ENCODE measurements around the gene FKBP11.
A peak's percentile ranks its signal among the peaks of the same experiment; 100 is the strongest.
"Not testable (repeated sequence)": the region's sequence is repeated elsewhere in the genome, so short reads cannot be mapped to it uniquely, and the experiment has no call there.

The FKBP11 gene

DNA sequence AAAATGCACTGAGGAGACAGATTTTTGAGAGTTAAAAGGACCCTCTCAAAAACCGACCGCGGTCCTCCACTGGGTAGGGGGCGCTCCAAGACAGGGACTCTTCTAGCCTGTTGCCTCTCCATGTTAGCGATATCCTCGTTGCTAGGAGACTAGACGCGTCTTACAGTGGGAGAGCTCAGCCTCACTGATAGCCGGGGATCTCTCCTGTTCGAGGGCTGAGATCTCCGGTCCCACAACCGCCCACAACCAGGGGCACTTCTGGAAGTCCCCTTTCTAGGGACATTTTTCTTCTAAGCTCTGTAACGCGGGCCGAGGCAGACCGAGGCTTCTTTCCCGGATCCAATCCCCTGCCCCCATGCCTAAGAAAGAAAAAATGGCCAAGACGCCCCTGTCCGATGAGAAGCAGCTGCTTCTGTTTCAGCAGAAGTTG is 21.3 kb downstream of the FKBP11 start:
- DNase-seq, result peak; percentile 91 to 97

DNA sequence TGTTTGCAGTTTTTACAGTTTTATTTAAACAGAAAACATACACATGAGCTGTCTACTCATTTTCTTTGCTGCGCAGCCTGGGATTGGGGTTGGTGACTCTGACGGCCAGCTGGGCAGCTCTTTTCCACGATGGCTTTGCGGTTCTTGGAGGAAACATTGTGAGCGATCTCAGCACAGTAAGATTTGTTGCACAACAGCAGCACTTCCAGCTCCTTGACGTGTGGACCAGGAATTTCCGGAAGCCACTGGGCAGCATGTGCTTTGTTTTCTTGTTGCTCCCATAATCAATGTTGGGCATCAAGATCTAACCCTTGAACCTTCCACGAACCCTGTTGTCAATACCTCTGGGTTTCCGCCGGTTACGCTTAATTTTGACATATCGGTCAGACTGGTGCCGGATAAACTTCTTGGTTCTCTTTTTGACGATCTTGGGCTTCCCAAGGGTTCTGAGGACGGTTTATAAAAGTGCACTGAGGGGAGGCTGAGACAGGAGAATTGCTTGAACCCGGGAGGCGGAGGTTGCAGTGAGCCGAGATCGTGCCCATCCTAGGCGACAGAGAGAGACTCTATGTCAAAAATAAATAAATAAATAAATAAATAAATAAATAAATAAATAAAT is 21.8 kb downstream of the FKBP11 start:
- DNase-seq, result no peak

DNA sequence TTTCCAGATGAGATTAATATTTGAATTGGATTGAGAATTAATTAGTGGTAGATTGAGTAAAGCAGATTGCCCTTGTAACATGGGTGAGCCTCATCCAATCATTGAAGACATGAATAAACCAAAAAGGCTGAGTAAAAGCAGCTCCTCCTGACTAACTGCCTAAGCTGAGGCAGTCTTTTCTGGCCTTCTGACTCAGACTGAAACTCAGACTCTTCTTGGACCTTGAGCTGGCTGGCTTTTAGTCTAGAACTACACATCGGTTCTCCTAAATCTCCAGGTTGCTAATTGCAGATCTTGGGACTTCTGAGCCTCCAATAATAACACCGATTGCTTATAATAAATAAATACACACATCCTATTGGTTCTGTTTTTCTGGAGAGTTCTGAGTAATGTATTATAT is 24.0 kb downstream of the FKBP11 start:
- DNase-seq, result no peak

DNA sequence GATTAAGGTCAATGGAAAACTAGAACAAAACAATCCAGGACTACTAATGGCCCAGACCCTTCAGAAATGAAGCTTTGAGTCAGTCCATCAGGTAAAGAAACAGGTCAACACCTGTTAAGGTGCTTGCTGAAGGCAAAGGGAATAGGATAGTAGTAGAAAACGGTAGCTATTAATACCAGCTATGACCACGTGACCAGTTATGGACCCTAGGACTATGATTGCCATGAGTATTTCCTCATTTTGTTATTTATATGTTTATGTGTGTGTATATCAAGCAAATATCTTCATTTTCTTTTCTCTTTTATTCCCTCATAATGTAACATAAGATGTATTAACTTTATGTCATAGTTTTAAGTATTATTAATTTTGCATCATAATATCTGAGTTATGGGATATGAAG is 25.6 kb downstream of the FKBP11 start:
- no peak for DNase-seq

DNA sequence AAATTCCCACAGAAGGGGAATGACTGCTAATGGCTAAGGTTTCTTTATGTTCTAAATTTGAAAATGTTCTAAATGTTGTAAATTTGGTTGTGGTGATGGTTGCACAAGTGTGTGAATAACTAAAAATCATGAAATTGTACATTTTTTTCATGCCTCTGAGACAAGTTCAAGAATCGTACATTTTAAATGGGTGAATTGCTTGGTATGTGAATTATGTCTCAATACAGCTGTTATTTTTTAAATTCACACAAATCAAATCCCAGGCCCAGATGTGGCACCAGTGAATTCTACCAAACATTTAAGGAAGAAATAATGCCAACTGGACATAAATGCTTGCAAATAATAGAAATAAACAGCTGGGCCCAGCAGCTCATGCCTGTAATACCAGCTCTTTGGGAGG is 31.0 kb downstream of the FKBP11 start:
- no peak for DNase-seq

DNA sequence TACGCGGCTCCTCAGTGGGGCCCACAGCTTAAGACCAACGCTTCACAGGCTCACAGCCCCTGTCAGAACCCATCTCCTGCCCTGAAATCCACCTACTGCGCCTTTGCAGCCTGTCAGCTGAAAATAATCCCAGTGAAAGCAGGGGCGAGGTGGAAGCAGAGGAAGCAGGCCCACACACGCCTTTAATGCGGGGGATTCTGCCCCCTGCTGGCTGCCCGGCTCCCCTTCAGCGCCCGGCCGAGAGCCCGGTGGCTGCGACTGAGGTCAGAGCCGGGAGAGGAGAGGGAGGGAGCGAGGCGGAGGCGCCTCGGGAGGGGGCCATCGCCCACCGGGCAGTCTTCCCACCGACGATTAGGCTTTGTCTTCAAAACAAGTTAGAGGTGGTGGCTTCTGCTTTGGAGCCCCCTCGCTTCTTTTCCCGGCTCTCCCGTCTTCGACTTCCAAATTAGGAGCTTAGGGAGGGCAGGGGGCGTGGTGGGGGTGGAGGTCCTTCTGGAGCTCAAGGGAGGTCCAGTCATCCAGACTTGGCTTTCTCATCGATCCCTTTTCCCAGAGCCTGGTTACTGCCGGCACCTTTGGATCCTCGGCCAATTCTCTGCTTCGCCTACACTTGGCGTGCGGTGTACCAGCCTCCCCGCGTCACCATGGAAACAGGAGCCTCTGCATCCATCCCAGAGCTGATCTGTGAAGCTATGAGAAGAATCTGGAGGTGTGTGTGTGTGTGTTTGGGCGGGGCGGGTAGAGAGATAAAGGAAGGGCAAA is 34.5 kb downstream of the FKBP11 start:
- DNase-seq, result peak; percentile 68 to 69

DNA sequence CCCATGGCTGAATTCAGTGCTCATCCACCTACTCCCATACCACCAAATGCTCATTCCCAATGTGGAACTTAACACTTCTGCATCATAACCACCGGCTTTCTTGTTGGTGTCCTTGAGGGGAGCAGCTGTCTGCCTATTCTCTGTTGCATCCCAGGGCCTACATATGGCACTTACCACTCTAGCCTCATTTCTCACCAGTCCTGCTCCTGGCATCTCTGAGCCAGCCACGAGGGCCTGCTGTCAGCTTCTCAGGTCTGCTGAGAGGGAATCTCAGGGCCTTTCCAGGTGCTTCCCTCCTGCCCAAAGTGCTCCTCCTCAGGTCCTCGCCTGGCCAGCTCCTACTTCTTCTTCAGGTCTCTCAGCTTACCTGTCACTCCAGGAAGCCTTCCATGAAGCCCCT is 35.6 kb downstream of the FKBP11 start:
- no peak for DNase-seq

DNA sequence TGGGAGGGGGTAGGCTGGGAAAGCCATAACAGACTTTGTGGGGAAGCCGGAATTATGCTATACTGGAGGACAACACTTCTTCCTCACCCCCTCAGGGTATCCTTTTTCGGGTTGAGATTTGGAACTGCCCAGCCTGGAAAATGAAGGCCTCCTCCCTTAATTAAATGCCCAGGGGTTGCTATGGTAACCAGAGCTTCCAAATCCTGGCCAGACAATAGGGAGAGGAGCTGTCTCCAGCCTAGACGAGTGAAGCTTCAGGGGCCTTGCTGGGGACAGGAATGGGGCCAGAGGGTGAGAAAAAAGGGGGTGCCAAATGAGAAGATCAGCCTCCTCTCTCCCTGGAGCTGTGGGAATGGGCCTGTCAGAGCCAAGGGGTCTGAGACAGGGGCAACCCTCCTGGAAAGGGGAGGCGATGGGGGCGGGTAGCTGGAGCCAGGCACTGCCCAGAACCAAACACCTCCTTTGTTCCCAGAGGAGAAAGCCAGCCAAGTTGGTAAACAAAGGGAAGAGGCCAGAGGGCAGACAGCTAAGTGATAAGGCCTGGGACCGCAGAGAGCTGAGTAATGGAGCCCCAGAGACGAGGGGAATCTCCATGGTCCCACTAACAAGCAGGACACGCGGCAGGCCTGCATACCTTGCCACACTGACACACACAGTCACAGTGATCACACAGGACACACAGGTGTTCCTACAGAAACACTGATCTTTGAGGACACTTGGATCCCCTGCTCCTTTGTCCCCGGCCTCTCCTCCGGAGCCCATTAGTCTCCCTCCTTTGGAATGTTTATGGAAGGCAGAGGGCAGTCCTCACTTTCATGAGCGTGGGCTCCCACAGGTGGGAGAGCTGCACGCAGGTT is 41.8 kb downstream of the FKBP11 start:
- no peak for DNase-seq

DNA sequence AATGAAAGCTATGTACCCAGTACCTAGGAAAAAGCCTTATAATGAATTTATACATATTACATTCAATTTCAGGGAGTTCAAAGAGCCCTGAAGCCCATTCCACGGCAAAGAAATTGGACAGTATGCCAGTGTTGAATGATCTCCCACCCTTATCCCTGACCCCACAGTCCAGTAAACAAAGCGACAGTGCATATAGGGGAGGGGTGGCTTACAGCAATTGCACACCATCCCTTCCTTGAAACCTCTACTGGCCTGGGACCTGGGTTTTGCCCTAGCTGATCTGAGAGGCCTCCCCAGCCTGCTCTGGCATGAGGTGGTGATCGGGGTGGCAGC is 42.4 kb downstream of the FKBP11 start:
- no peak for DNase-seq

DNA sequence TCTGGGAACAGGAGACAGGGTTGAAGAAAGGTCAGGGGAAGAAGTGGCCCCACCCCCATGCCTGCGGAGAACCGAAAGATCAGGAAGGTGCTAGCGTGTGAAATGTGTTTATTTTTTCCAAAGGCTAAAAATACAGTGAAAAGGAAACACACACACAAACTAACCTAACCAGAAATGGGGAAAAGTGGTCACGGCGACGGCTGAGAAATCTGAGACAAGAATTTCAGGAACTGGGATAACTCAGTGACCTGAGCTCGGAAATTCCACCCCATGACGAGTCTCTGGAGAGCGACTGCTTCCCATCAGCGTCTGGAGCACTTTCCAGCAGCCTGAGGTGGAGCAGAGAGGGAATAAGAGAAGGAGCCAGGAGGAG is 43.0 kb downstream of the FKBP11 start:
- DNase-seq, result no peak

DNA sequence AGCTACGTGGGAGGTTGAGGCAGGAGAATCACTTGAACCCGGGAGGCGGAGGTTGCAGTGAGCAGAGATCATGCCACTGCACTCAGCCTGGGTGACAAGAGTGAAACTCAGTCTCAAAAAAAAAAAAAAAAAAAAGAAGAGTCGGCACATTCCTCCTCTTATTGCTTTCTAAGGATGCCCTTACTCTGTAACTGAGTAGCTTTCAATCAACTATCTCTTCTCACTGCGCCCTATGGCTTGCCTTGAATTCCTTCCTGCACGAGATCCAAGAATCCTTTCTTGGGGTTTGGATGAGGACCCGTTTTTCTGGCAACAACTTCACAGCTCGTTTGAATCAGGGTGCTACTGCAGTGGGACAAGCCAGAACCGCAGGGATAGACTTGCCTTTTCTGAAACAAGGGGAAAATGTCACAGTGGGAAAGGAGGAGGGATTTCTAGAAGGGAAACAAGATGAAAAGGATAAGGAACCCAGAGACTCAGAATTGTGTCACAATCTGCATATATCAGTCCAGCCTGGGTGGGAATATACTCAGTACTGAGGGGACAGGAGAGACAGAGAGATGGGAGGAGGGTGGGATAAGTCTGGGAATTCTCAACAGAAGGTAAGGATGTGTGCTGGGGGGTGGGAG is 43.5 kb downstream of the FKBP11 start:
- no peak for DNase-seq

DNA sequence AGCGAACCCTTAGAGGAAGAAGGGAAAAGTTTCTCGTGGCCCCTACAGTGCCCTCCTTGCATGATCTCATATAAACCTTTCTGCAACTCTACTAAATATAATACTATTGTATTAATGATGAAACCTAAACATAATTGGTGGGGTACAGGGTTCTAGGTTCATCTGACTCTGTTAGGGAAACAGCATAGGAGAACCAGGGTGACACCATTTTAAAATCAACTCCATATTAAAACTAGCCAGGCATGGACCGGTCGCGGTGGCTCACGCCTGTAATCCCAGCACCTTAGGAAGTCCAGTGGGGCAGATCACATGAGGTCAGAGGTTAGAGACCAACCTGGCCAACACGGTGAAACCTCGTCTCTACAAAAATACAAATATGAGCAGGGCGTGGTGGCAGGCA is 44.6 kb downstream of the FKBP11 start:
- DNase-seq, result no peak

DNA sequence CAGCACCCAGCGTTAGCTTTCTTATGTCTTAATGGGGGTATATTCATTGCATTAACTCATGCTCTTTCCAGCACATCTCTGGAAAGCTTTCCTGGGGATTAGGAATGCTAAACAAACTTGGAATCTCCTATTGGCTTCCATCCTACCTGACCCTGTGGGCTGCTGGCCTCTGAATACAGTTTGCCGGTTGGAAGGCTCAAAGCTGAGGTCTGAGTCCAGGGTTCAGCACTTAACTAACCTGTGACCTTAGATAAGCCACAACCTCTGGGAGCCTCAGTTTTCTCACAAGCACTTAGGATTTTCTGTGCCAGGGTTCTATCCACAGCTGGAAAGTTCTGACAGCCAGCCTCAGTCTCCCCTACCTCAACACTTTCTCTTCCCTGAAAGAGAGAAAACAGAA is 46.7 kb downstream of the FKBP11 start:
- no peak for DNase-seq

DNA sequence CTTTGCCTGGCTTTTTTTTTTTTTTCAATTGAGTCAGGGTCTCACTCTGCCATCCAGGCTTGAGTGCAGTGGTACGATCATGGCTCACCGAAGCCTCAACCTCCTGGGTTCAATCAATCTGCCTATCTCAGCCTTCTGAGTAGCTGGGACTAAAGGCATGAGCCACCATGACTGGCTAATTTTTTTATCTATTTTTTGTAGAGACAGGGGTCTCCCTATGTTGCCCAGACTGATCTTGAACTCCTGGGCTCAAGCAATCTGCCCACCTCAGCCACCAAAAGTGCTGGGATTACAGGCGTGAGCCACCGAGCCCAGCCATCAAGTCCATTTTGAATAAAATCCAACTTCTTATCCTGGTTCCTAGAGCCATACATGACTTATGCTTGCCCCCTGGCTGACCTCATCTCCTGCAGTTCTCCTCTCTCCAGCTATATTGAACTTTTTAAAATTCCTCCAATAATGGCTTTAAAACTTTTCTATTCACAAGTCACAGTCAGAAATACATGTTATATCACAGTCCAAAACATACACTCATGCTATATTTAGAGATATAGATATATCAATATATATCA is 49.3 kb downstream of the FKBP11 start:
- DNase-seq, result no peak

DNA sequence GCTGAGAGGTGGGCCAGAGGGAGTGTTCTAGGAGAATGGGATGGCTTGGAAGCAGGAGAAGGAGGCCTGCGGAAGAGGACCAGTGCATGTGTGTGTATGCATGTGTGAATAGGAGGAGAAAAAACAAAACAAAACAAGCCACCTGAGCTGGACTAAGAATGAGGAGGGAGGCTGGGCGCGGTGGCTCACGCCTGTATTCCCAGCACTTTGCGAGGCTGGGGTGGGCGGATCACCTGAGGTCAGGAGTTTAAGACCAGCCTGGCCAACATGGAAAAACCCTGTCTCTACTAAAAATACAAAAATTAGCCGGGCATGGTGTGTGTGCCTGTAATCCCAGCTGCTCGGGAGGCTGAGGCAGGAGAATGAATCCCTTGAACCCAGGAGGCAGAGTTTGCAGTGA is 51.8 kb downstream of the FKBP11 start:
- not testable (repeated sequence) for DNase-seq

DNA sequence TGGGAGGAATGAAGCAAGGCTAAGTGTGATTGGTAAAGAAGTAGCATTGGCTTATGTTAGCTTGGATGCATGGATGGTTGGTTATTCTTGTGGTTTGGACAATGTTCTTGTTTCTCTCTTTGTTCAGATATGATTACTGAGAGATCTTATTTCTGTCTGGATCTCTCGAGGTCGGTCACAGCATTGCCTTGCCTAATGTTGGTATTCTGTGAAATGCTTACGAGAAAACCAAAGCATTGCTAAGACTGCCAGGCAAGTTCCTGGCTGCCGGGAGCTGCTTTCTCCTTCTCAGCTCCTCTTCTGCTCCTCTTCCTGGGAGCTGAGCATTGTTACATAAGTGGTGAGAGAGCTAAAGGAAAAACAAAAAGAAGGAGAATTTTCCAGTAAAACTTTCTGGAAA is 52.2 kb downstream of the FKBP11 start:
- DNase-seq, result no peak
